Activated naive CD4-positive, alpha-beta T cell treated with anti-CD3 and anti-CD28 coated beads for 36 hours (primary cell): ENCODE data around the gene NOVA2. TPM values are rescaled to one million over a fixed set of nuclear protein-coding genes. Genes with fewer than 3 reads are reported as not detected.
A peak's percentile ranks its signal among the peaks of the same experiment; 100 is the strongest.

ENCODE experiments used
- microRNA-seq: library from miRNA; unstranded; fragments of <30 nt; microRNA quantifications from one replicate; pipeline ENCODE4 v1.2.0, GENCODE V29; 2022; ENCODE audit warnings: borderline microRNAs expressed, borderline replicate concordance
- total RNA-seq, 2 experiments: library from RNA; stranded (reverse); gene quantifications; one replicate each; pipeline ENCODE4 v1.2.3, GENCODE V29; 2021

NOVA2 gene
- total RNA-seq, 2 experiments from 2014 or later = not detected

Small RNAs within 50 kb of the gene (microRNA-seq; reads per million reads assigned to microRNA genes)
- gene MIR769 = 486 reads per million, percentile 77 among the genes with 10 or more reads in this experiment

Other genes with a start within 250 kb of the NOVA2 start
- gene FBXO46, start 243.0 kb downstream of the NOVA2 start, total RNA-seq = 10 to 100 TPM; 21.8 to 23.2 TPM
- not detected for gene MEIOSIN, start 240.4 kb downstream of the NOVA2 start, total RNA-seq
- gene SIX5, start 204.6 kb downstream of the NOVA2 start, total RNA-seq = 1 to 10 TPM; 1.8 to 2.2 TPM
- gene DMPK, start 191.4 kb downstream of the NOVA2 start, total RNA-seq = 1 to 10 TPM; 6.1 TPM
- 10 to 100 TPM; 28.6 to 29.1 TPM for gene DMWD, start 181.0 kb downstream of the NOVA2 start, total RNA-seq
- under 1 TPM in 1 of 2 experiments, not detected in 1; 0.17 TPM for gene RSPH6A, start 158.6 kb downstream of the NOVA2 start, total RNA-seq
- gene SYMPK, start 110.7 kb downstream of the NOVA2 start, total RNA-seq = 10 to 100 TPM; 96.9 to 97.4 TPM
- gene FOXA3, start 109.5 kb downstream of the NOVA2 start, total RNA-seq = under 1 TPM in 1 of 2 experiments, not detected in 1; 0.20 TPM
- gene IRF2BP1, start 87.7 kb downstream of the NOVA2 start, total RNA-seq = 10 to 100 TPM; 11.4 TPM
- gene MYPOP, start 71.3 kb downstream of the NOVA2 start, total RNA-seq = 1 to 10 TPM; 4.5 to 4.8 TPM
- gene NANOS2, start 59.1 kb downstream of the NOVA2 start, total RNA-seq = not detected
- gene CCDC61, start 21.6 kb upstream of the NOVA2 start, total RNA-seq = 10 to 100 TPM; 26.4 to 29.3 TPM
- not detected for gene PGLYRP1, start 49.2 kb upstream of the NOVA2 start, total RNA-seq
- not detected for gene IGFL4, start 67.1 kb upstream of the NOVA2 start, total RNA-seq
- not detected for gene IGFL3, start 150.8 kb upstream of the NOVA2 start, total RNA-seq
- gene IGFL2, start 174.4 kb upstream of the NOVA2 start, total RNA-seq = not detected